K562 (cell line): ENCODE results near the gene RNU6-1. TPM values are rescaled to one million over a fixed set of nuclear protein-coding genes. Genes with fewer than 3 reads are reported as not detected.

ENCODE experiments used
- CCNT2 ChIP-seq: IDR thresholded peaks from 2 replicates; pipeline ENCODE4 v1.6.1; 2011; ENCODE audit warnings: borderline replicate concordance, low read depth, mild to moderate bottlenecking, moderate library complexity, mixed read lengths, low read length; ENCODE audit not compliant: insufficient read length; ENCODE audit errors: extremely low read depth
- CREB1 ChIP-seq, 2 experiments: sonication (generic) in 1 of 2; formaldehyde crosslinking in 1 of 2; IDR thresholded peaks; 2 replicates each; pipeline versions ENCODE4 v1.6.1 to v1.8.0; 2012 to 2022; ENCODE audit warnings: inconsistent platforms in 1 of 2, mild to moderate bottlenecking in 1 of 2, missing genetic modification reagents in 1 of 2, moderate library complexity in 1 of 2
- E2F3 ChIP-seq: fragments of 250-450 bp; sonication (Bioruptor Pico); IDR thresholded peaks from 2 replicates; pipeline ENCODE4 v1.4.0; 2020; ENCODE audit warnings: mild to moderate bottlenecking
- ERF ChIP-seq: fragments of 450-650 bp; formaldehyde crosslinking; IDR thresholded peaks from 2 replicates; pipeline ENCODE4 v1.4.0; 2020; ENCODE audit warnings: mild to moderate bottlenecking, mixed read lengths
- JUN ChIP-seq, 2 experiments: sonication (generic) in 1 of 2; formaldehyde crosslinking in 1 of 2; IDR thresholded peaks; 2 replicates each; pipeline versions ENCODE4 v1.6.1 to v1.8.0; 2012 to 2022; ENCODE audit warnings: borderline replicate concordance in 2 of 2, mild to moderate bottlenecking in 2 of 2, improper control_type of control experiment in 1 of 2, low read depth in 1 of 2, low read length in 1 of 2, missing genetic modification reagents in 1 of 2
- PHB2 ChIP-seq: fragments of 450-650 bp; IDR thresholded peaks from 2 replicates; pipeline ENCODE4 v1.6.1; 2017; ENCODE audit warnings: low read depth
- PHF20 ChIP-seq: fragments of 450-650 bp; IDR thresholded peaks from 2 replicates; pipeline ENCODE4 v1.6.1; 2018; ENCODE audit not compliant: partially characterized antibody
- POLR2AphosphoS2 ChIP-seq: IDR thresholded peaks from 2 replicates; pipeline ENCODE4 v1.6.1; 2012; ENCODE audit warnings: low read length, improper control_type of control experiment
- POLR2AphosphoS5 ChIP-seq: IDR thresholded peaks from 2 replicates; pipeline ENCODE4 v1.6.1; 2011; ENCODE audit warnings: mild to moderate bottlenecking, low read depth, low read length, moderate library complexity; ENCODE audit not compliant: control insufficient read depth, insufficient read depth
- RBM15 ChIP-seq: fragments of 200-400 bp; formaldehyde crosslinking; IDR thresholded peaks from 2 replicates; pipeline ENCODE4 v1.6.1; 2018; ENCODE audit warnings: mild to moderate bottlenecking, low read length, moderate library complexity; ENCODE audit not compliant: insufficient read depth
- SAP30 ChIP-seq: fragments of 200-600 bp; sonication (generic); IDR thresholded peaks from 2 replicates; pipeline ENCODE4 v1.6.1; 2012; ENCODE audit warnings: borderline replicate concordance, low read depth, mild to moderate bottlenecking, moderate library complexity, low read length, control low read depth, inconsistent platforms; ENCODE audit not compliant: insufficient read depth, poor library complexity, severe bottlenecking
- SIN3A ChIP-seq, 2 experiments: fragments of 150-350 bp in 1 of 2; IDR thresholded peaks; 2 replicates each; pipeline ENCODE4 v1.6.1; 2011 to 2016; ENCODE audit warnings: borderline replicate concordance in 2 of 2, low read depth in 2 of 2, low read length in 2 of 2, mild to moderate bottlenecking in 2 of 2, moderate library complexity in 2 of 2; ENCODE audit not compliant: control insufficient read depth in 1 of 2
- SRSF1 ChIP-seq: fragments of 200-400 bp; formaldehyde crosslinking; IDR thresholded peaks from 2 replicates; pipeline ENCODE4 v1.6.1; 2017; ENCODE audit warnings: mild to moderate bottlenecking, low read depth, low read length, moderate library complexity
- SRSF3 ChIP-seq: fragments of 200-400 bp; formaldehyde crosslinking; IDR thresholded peaks from 2 replicates; pipeline ENCODE4 v1.6.1; 2016; ENCODE audit warnings: mild to moderate bottlenecking, low read length, moderate library complexity; ENCODE audit not compliant: insufficient read depth
- TAF1 ChIP-seq: IDR thresholded peaks from 2 replicates; pipeline ENCODE4 v1.6.1; 2011; ENCODE audit warnings: mild to moderate bottlenecking, low read length, moderate library complexity; ENCODE audit not compliant: insufficient read depth, control insufficient read depth, severe bottlenecking; ENCODE audit errors: extremely low read depth
- TCF7 ChIP-seq: sonication (generic); IDR thresholded peaks from 2 replicates; pipeline ENCODE4 v1.6.1; 2016; ENCODE audit warnings: antibody characterized with exemption, borderline replicate concordance
- TFAP4 ChIP-seq: sonication (generic); formaldehyde crosslinking; IDR thresholded peaks from 2 replicates; pipeline ENCODE4 v1.8.0; 2022; ENCODE audit warnings: missing genetic modification reagents, mild to moderate bottlenecking, moderate library complexity, borderline replicate concordance
- USF2 ChIP-seq: sonication (generic); formaldehyde crosslinking; IDR thresholded peaks from 2 replicates; pipeline ENCODE4 v1.5.0; 2020; ENCODE audit warnings: missing genetic modification reagents
- ZC3H11A ChIP-seq: IDR thresholded peaks from 2 replicates; pipeline ENCODE4 v1.6.1; 2012; ENCODE audit warnings: low read depth, low read length, improper control_type of control experiment
- ZNF282 ChIP-seq: sonication (generic); formaldehyde crosslinking; IDR thresholded peaks from 2 replicates; pipeline ENCODE4 v1.8.1; 2023; ENCODE audit warnings: missing genetic modification reagents
- polyA plus RNA-seq, 8 experiments: library from polyadenylated mRNA; depleted of rRNA in 4 of 8; stranded (reverse) in 5 of 8; unstranded in 3 of 8; fragments of >200 nt; fragmentation: Nextera tagmentation in 2 of 8; fragmentation: Illumina TruSeq in 1 of 8; extraction: Ambion mirVana in 2 of 8; extraction: Trizol in 1 of 8; gene quantifications; 2 replicates each; pipeline versions ENCODE4 v1.2.1 to v1.2.3, GENCODE V29; 2011 to 2014; ENCODE audit warnings: inconsistent platforms in 1 of 8, missing spikeins in 1 of 8
- total RNA-seq, 7 experiments: library from RNA; depleted of rRNA in 6 of 7; stranded (reverse); fragments of >200 nt in 6 of 7; fragmentation: Illumina TruSeq in 2 of 7; extraction: Trizol in 2 of 7; gene quantifications; 2 replicates each; pipeline versions ENCODE4 v1.2.1 to v1.2.3, GENCODE V29; 2011 to 2021; ENCODE audit warnings: low replicate concordance in 1 of 7
- TF ChIP-seq, protein P1 (sequence below), 2 experiments: IDR thresholded peaks; 2 replicates each; pipeline ENCODE4 v1.6.1; 2012; ENCODE audit warnings: improper control_type of control experiment in 2 of 2, low read depth in 2 of 2, low read length in 2 of 2, borderline replicate concordance in 1 of 2

The RNU6-1 gene
- total and polyA plus RNA-seq, 9 of the 15 experiments (the other 6 are each of a cell fraction or from before 2014, with no cell fraction given) = not detected

DNA sequence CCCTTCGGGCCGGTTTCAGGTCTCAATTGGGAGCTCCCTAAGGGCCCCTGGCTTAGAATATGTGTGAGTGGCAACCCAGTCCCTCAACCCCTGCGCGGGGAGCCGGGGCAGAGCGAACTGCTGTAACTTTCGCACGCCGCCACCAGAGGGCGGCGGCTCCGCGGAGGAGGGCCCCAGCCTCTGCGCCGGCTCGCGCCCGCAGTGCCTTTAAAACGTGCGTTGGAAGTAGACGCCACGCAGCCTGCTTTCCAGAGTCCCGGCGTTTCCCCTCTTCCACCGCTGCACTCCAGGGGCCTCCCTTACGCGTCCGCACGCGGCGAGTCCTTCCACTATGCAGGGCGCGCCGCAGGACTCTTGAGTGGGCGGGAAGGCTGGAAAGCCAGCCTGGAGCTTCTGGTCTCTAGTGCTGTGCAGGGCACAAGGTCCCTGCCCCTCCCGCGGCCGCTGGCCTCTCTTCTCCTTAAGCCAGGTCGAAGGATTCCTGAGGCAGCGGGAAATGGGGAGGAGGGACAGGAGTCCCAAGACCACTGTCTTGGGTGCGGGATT, 23.7 kb upstream of the RNU6-1 start (continued):
- TF ChIP-seq USF2 (no peak), TCF7 (no peak), POLR2AphosphoS5 (no peak), CCNT2 (peak; percentile 80), SRSF3 (no peak), TAF1 (no peak), SIN3A (IDR thresholded peaks at IDR 0.05; ENCODE audit: borderline replicate concordance in 2 of 2, control insufficient read depth in 1 of 2, low read depth in 2 of 2, low read length in 2 of 2) (no peak), CREB1 (IDR thresholded peaks at IDR 0.05) (no peak), CREB1 (CRISPR knock-in tag; IDR thresholded peaks at IDR 0.05) (peak; percentile 36; the same call in 1 of the 2 replicates), ZNF282 (CRISPR knock-in tag) (no peak), ERF (CRISPR knock-in tag) (peak; percentile 72; the same call in 1 of the 2 replicates), SAP30 (no peak), SRSF1 (no peak), POLR2AphosphoS2 (no peak), JUN (IDR thresholded peaks at IDR 0.05; ENCODE audit: borderline replicate concordance, low read depth, low read length) (peak; percentile 33; the same call in 1 of the 2 replicates), JUN (CRISPR knock-in tag; IDR thresholded peaks at IDR 0.05; ENCODE audit: borderline replicate concordance) (peak; percentile 87; the same call in 1 of the 2 replicates), E2F3 (no peak), RBM15 (no peak), TFAP4 (CRISPR knock-in tag) (peak; percentile 58; the same call in 1 of the 2 replicates), ZC3H11A (no peak), PHB2 (no peak), PHF20 (no peak)
- TF ChIP-seq, protein P1, sequence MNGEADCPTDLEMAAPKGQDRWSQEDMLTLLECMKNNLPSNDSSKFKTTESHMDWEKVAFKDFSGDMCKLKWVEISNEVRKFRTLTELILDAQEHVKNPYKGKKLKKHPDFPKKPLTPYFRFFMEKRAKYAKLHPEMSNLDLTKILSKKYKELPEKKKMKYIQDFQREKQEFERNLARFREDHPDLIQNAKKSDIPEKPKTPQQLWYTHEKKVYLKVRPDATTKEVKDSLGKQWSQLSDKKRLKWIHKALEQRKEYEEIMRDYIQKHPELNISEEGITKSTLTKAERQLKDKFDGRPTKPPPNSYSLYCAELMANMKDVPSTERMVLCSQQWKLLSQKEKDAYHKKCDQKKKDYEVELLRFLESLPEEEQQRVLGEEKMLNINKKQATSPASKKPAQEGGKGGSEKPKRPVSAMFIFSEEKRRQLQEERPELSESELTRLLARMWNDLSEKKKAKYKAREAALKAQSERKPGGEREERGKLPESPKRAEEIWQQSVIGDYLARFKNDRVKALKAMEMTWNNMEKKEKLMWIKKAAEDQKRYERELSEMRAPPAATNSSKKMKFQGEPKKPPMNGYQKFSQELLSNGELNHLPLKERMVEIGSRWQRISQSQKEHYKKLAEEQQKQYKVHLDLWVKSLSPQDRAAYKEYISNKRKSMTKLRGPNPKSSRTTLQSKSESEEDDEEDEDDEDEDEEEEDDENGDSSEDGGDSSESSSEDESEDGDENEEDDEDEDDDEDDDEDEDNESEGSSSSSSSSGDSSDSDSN (IDR thresholded peaks at IDR 0.05; ENCODE audit: borderline replicate concordance in 1 of 2, low read depth in 2 of 2, low read length in 2 of 2) = 0 out of 4 replicates have a peak, but pooled peaks of 1 of the 2 experiments have one; percentile 46
